Measurements from ENCODE around the gene SLC2A6.

SLC2A6 gene

DNA sequence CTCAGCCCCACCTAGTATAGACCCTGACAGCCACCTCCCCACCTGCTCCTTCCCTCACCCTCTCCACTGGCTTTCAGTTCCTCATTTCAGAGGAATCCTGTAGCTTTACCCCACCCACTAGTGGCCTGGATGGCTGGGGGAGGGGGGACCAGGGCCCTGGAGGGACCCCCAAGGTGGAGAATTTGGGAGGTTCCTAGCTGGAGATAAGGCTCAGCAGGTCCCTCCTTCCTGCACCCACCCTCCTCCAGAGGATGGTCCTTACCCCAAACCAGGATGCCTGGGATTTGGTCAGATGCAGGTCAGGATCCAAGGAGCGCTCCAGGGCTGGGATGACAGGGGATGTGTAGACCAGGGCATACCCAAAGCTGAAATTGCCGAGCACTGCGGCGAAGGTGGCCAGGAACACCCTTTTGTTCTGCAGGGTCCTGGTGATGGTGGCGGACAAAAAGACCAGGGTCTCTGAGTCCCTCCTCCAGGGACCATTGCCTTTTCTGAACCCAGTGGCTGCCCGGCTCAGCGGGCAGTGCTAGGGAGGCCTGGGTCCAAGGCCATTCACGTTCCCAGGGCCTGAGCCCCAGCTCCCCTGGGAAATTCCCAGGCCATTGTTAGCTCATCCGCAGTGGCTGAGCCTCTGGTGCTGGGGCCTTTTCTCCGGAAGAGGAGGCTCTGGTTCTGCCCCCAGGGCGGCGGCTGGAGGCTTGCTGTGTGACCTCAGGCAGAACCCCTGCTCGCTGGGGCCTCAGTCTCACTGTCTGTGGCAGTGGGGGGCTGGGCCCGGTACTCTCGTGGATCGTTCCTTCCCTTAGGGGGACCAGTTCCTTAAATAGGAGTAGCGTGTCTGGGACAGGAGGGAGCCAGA is 678 bp downstream of the SLC2A6 start:
- ATAC-seq (peak; percentile 43), DNase-seq (ENCODE audit: low spot score in 2 of 2) (no peak)
- Mint-ChIP-seq H3K4me1 (peaks cover 5% of the 10 kb centered on the region), H3K9me3 (no peaks in the 10 kb centered on the region), H3K27ac (peak overlapping the region; percentile 37), H3K36me3 (peaks cover 7% of the 10 kb centered on the region), H3K4me3 (peak overlapping the region; percentile 69)

DNA sequence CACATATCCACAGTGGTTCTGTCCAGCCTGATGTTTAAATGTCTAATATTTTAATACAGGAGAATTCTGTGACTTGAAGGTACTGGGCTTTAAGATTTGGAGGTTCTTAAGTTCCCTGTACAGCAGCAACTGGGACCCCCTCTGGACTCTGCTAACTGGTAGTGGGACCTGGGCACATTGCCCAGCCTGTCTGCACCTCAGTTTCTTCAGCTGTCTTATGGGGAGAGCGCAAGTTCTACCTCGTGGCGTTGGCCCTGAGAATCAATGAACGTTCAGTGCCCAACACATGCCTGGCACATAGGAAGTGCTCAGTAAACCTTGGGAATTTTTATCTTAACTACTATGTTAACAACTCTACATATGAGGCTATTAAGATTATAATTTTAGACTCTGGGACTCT is 1.4 kb downstream of the SLC2A6 start:
- no peaks in the 10 kb centered on the region for H3K9me3 Mint-ChIP-seq
- peaks cover 7% of the 10 kb centered on the region for H3K36me3 Mint-ChIP-seq
- H3K4me3 Mint-ChIP-seq, result peak overlapping the region; percentile 69
- H3K27ac Mint-ChIP-seq, result no peak overlapping the region
- DNase-seq (ENCODE audit: low spot score in 2 of 2), result no peak
- peaks cover 5% of the 10 kb centered on the region for H3K4me1 Mint-ChIP-seq
- no peak for ATAC-seq

- ATAC-seq (no peak), DNase-seq (ENCODE audit: low spot score in 2 of 2) (no peak)
- H3K36me3 Mint-ChIP-seq, result peaks cover 7% of the 10 kb centered on the region
- no peak overlapping the region for H3K27ac Mint-ChIP-seq
- peaks cover 5% of the 10 kb centered on the region for H3K4me1 Mint-ChIP-seq
- H3K4me3 Mint-ChIP-seq, result no peak overlapping the region
- no peaks in the 10 kb centered on the region for H3K9me3 Mint-ChIP-seq
Observed at GRCh38 chr9:133476941-133477340, 2.0 kb downstream of the SLC2A6 start.

DNA sequence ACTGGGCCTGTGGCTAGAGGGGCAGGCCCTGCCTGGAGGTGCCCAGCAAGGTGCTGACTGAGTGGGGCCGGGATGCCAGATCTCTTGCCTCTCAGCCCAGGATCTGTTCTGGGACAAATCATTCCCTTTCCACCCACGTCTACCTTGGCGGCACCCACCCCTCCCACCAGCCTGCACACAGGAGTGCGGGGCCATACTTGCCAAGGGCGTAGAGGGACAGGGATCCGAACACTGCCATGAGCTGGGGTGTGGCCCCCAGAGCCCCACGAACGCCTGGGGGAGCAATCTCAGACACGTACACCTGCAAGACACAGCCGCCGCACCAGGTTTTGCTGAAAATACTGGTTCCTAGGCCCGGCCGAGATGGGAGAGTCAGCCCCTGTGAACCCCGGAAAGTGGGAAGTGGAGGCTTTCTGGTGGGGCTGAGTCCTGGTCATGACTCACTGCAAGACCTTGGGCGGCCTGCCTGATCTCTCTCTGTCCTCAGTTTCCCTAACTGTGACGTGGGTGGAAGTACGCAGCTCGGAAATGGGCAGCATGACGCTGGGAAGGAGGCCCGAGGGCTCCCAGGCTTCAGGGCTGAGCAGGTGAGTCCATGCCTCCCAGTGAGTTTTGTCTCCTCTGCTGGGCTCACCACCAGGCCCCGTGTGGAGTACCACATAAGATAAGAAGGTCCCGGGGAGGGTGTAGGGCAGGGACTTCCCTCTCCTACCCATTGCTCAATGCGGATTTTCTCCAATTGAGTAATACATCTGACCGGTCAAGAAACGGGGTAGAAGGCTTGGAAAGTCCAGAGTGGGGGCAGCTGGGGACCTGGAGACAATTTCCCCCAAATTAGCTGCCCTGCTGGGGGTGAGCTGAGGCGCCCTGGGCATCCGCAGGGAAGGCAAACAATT is 2.6 kb downstream of the SLC2A6 start:
- ATAC-seq, result no peak
- Mint-ChIP-seq H3K9me3 (no peaks in the 10 kb centered on the region), H3K27ac (no peak overlapping the region), H3K4me3 (no peak overlapping the region), H3K4me1 (peaks cover 5% of the 10 kb centered on the region), H3K36me3 (peaks cover 7% of the 10 kb centered on the region)
- no peak for DNase-seq (ENCODE audit: low spot score in 2 of 2)

- Mint-ChIP-seq H3K36me3 (peaks cover 7% of the 10 kb centered on the region), H3K27ac (no peak overlapping the region), H3K9me3 (no peaks in the 10 kb centered on the region), H3K4me1 (peaks cover 5% of the 10 kb centered on the region), H3K4me3 (no peak overlapping the region)
- DNase-seq (ENCODE audit: low spot score in 2 of 2) (no peak), ATAC-seq (no peak)
Observed at GRCh38 chr9:133475292-133476012, 3.4 kb downstream of the SLC2A6 start.

- H3K36me3 Mint-ChIP-seq, result peaks cover 7% of the 10 kb centered on the region
- H3K9me3 Mint-ChIP-seq, result no peaks in the 10 kb centered on the region
- H3K4me3 Mint-ChIP-seq, result no peak overlapping the region
- ATAC-seq (no peak), DNase-seq (ENCODE audit: low spot score in 2 of 2) (no peak)
- H3K4me1 Mint-ChIP-seq, result peaks cover 5% of the 10 kb centered on the region
- H3K27ac Mint-ChIP-seq, result no peak overlapping the region
Observed at GRCh38 chr9:133474853-133475252, 4.0 kb downstream of the SLC2A6 start.

DNA sequence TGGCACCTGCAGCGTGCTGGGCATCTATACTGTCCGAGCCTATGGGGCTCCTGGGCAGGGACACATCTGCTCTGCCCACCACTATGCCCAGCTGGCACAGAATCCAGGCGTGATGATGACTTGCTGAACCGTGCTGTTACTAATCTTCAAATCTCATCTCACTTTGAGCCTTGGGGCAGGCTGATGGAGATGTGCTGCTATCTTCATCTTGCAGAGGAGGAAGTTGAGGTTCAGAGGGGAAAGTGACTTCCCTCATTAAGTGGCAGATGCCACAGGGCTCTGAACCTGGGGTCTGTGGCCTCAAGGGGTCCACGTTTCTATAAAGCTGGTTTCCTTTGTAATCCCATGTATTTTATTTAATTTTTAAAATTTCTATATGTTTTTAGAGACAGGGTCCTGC is 4.7 kb downstream of the SLC2A6 start:
- Mint-ChIP-seq H3K9me3 (no peaks in the 10 kb centered on the region), H3K36me3 (peaks cover 7% of the 10 kb centered on the region), H3K4me3 (no peak overlapping the region), H3K4me1 (peaks cover 5% of the 10 kb centered on the region), H3K27ac (no peak overlapping the region)
- no peak for ATAC-seq
- DNase-seq (ENCODE audit: low spot score in 2 of 2), result no peak

DNA sequence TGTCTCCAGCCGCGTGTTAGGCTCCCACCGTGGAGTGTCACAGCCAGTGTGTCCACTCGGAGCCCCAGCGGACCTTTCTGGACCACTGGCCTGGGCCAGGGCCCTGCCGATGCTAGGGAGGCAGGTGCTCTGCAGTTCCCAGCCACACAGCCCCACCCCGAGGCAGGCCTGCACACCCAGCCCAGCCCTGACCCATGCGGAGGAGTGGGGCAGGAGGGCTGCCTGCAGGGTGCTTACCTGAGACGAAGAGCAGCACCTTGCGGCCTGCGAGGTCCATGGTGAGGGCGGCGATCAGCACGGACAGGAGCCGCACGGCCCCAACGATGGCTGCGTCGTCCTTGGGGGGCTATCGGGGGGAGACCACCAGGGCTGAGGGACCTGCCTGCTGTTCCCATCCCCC is 5.2 kb downstream of the SLC2A6 start:
- Mint-ChIP-seq H3K36me3 (peaks cover 7% of the 10 kb centered on the region), H3K27ac (no peak overlapping the region), H3K4me1 (peaks cover 5% of the 10 kb centered on the region), H3K4me3 (no peak overlapping the region), H3K9me3 (no peaks in the 10 kb centered on the region)
- ATAC-seq (no peak), DNase-seq (ENCODE audit: low spot score in 2 of 2) (no peak)

GRCh38 chr9:133472753-133473378 is 6.0 kb downstream of the SLC2A6 start:
- no peak for DNase-seq (ENCODE audit: low spot score in 2 of 2)
- Mint-ChIP-seq H3K9me3 (no peaks in the 10 kb centered on the region), H3K27ac (no peak overlapping the region), H3K36me3 (peaks cover 7% of the 10 kb centered on the region), H3K4me1 (peaks cover 2% of the 10 kb centered on the region), H3K4me3 (no peak overlapping the region)
- no peak for ATAC-seq

- H3K36me3 Mint-ChIP-seq, result peaks cover 7% of the 10 kb centered on the region
Observed at GRCh38 chr9:133472277-133472645, 6.6 kb downstream of the SLC2A6 start.

DNA sequence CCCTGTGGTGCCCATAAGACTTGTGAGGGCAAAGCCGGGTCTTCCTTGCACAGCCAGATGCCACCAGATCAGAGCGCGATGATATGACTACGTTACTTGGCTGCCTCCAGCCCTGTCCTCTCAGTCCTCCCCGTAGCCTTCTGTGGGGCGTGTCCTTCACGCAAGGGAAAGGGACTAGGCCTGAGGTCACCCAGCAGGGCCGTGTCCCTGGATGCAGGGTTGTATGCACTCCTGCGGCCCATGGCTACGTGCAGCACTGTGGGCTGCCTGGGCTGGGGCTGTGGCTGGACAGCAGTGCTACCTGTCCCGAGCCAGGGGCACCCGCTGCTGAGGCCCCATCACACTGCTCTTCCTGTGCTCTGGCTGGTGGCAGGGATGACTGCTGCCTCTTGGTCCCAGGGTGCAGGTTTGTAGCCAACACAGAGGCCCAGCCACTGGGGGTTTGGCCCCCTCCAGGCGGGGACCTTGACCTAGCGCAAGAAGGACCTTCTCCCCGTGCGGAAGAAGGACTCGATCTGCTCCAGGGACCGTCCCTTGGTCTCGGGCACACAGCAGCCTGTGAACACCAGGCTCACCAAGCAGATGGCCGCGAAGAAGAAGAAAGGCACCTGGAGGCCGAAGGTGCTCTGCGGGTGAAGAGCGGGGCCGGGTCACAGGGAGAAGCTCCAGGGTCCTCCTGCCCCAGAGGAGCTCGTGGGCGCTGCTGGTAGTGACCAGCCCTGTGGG is 7.2 kb downstream of the SLC2A6 start:
- no peak for ATAC-seq
- DNase-seq (ENCODE audit: low spot score in 2 of 2), result no peak
- Mint-ChIP-seq H3K4me1 (no peaks in the 10 kb centered on the region), H3K4me3 (no peak overlapping the region), H3K36me3 (peaks cover 7% of the 10 kb centered on the region), H3K9me3 (no peaks in the 10 kb centered on the region), H3K27ac (peak overlapping the region; percentile 32)

More at GRCh38 chr9:133472277-133472645, 6.6 kb downstream of the SLC2A6 start:
- DNase-seq (ENCODE audit: low spot score in 2 of 2), result no peak
- Mint-ChIP-seq H3K27ac (peak overlapping the region; percentile 32), H3K4me3 (no peak overlapping the region), H3K9me3 (no peaks in the 10 kb centered on the region), H3K4me1 (no peaks in the 10 kb centered on the region)
- ATAC-seq, result no peak

- no peak overlapping the region for H3K27ac Mint-ChIP-seq
- H3K4me1 Mint-ChIP-seq, result no peaks in the 10 kb centered on the region
- no peaks in the 10 kb centered on the region for H3K9me3 Mint-ChIP-seq
- DNase-seq (ENCODE audit: low spot score in 2 of 2), result no peak
- H3K4me3 Mint-ChIP-seq, result no peak overlapping the region
- peaks cover 3% of the 10 kb centered on the region for H3K36me3 Mint-ChIP-seq
- ATAC-seq, result no peak
Observed at GRCh38 chr9:133470988-133471387, 7.9 kb downstream of the SLC2A6 start.

- no peaks in the 10 kb centered on the region for H3K9me3 Mint-ChIP-seq
- no peak overlapping the region for H3K27ac Mint-ChIP-seq
- H3K4me3 Mint-ChIP-seq, result no peak overlapping the region
- H3K36me3 Mint-ChIP-seq, result no peaks in the 10 kb centered on the region
- DNase-seq (ENCODE audit: low spot score in 2 of 2) (no peak), ATAC-seq (no peak)
- no peaks in the 10 kb centered on the region for H3K4me1 Mint-ChIP-seq
Observed at GRCh38 chr9:133470427-133470924, 8.4 kb downstream of the SLC2A6 start.

DNA sequence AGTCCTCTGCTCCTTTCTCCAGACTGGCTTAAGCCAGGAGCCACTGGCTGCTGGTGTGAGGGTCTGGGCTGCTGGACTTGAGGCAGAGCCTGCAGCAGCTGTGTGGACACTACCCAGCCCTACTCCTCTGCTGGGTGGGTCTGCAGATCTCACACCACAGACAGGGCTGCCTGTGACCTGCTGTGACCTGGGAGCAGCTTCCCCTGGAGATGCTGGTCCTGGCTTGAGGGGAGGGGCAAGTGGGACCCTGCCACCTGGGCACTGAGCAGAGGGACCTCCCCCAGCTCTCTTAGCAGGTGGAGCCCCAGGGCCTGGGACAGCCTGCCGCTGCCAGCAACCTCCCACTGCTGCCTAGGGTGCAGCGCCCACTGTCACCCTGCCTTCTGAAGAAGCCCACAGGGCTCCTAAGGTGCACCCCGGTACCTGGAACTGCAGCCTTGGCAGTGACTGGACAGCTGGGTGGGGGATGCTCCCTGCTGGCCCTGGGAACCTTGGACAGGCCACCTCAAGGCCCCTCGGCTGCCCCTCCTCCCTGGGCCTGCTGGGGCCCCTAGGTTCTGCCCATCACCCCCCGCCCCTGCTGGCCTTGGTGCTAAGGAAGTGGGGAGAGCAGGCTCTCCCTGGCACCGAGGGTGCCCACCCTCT is 10.0 kb downstream of the SLC2A6 start:
- Mint-ChIP-seq H3K4me3 (no peak overlapping the region), H3K4me1 (peaks cover 4% of the 10 kb centered on the region), H3K9me3 (no peaks in the 10 kb centered on the region), H3K36me3 (no peaks in the 10 kb centered on the region), H3K27ac (no peak overlapping the region)
- DNase-seq (ENCODE audit: low spot score in 2 of 2), result no peak
- ATAC-seq, result no peak
